A673 (cell line): ENCODE measurements around the gene CCDC149. TPM values are rescaled to one million over a fixed set of nuclear protein-coding genes. Genes with fewer than 3 reads are reported as not detected.

ENCODE experiments used
- BruUV-seq: library from RNA; stranded (reverse); fragments of 400-500 nt; replicated peaks from 2 replicates; lab custom pipeline; 2021; lab: Mats Ljungman, UMichigan
- CTCF ChIA-PET: fragments of 300-600 bp; sonication (Branson Sonifier 250); formaldehyde crosslinking; loops from one replicate; lab custom pipeline; 2022; ENCODE audit warnings: antibody characterized with exemption; lab: Charles Lee
- POLR2A ChIA-PET: fragments of 300-600 bp; sonication (Branson Sonifier 250); formaldehyde crosslinking; loops from one replicate; lab custom pipeline; 2022; ENCODE audit warnings: antibody characterized with exemption; ENCODE audit not compliant: low non-redundant PET; lab: Charles Lee
- DNase-seq: peaks from one replicate; pipeline ENCODE4 v3.0.0-alpha.2; 2015; ENCODE audit warnings: low spot score
- H3K27ac ChIP-seq: fragments of 200-600 bp; sonication (generic); 2 replicates; pipeline ENCODE4 v1.5.1; 2016; ENCODE audit warnings: mixed run types, low read depth, mild to moderate bottlenecking, mixed read lengths, antibody characterized with exemption, low read length; ENCODE audit not compliant: poor library complexity, severe bottlenecking
- H3K27me3 ChIP-seq: fragments of 200-600 bp; sonication (generic); replicated peaks from 2 replicates; pipeline ENCODE4 v1.6.1; 2017; ENCODE audit warnings: mixed run types, low read depth, mild to moderate bottlenecking, mixed read lengths, antibody characterized with exemption, low read length; ENCODE audit not compliant: insufficient read depth, poor library complexity
- H3K36me3 ChIP-seq: fragments of 200-600 bp; sonication (generic); 2 replicates; pipeline ENCODE4 v1.6.1; 2016; ENCODE audit warnings: mixed run types, mild to moderate bottlenecking, mixed read lengths, antibody characterized with exemption, low read length; ENCODE audit not compliant: insufficient read depth, poor library complexity, severe bottlenecking
- H3K4me1 ChIP-seq: fragments of 200-600 bp; sonication (generic); 2 replicates; pipeline ENCODE4 v1.6.1; 2017; ENCODE audit warnings: mixed run types, mild to moderate bottlenecking, mixed read lengths, antibody characterized with exemption, low read length; ENCODE audit not compliant: insufficient read depth, poor library complexity, severe bottlenecking
- H3K4me3 ChIP-seq: fragments of 200-600 bp; sonication (generic); 2 replicates; pipeline ENCODE4 v1.5.1; 2016; ENCODE audit warnings: low read depth, mixed run types, mild to moderate bottlenecking, mixed read lengths, low read length; ENCODE audit not compliant: poor library complexity, severe bottlenecking
- H3K9me3 ChIP-seq: fragments of 200-600 bp; sonication (generic); 2 replicates; pipeline ENCODE4 v1.6.1; 2016; ENCODE audit warnings: mixed run types, low read depth, mild to moderate bottlenecking, mixed read lengths, antibody characterized with exemption, low read length; ENCODE audit not compliant: poor library complexity, severe bottlenecking
- EZH2 ChIP-seq: fragments of 200-600 bp; sonication (generic); IDR thresholded peaks from 2 replicates; pipeline ENCODE4 v1.6.1; 2017; ENCODE audit warnings: borderline replicate concordance, low read depth, mild to moderate bottlenecking, mixed read lengths, antibody characterized with exemption, low read length; ENCODE audit not compliant: poor library complexity, severe bottlenecking
- intact Hi-C: fragments of 100-400 bp; cut with micrococcal nuclease; formaldehyde crosslinking; loops from one replicate; pipeline ENCODE4 v1.10.0; 2022; ENCODE audit not compliant: unreplicated experiment
- total RNA-seq: library from RNA; stranded (reverse); gene quantifications from 2 replicates; pipeline ENCODE4 v1.2.3, GENCODE V29; 2021
- TF ChIP-seq, protein P1 (sequence below): fragments of 300-800, 200-600 bp; sonication (generic); conservative IDR thresholded peaks from 2 replicates; pipeline ENCODE4 v1.5.1; 2017; ENCODE audit warnings: low read depth, mild to moderate bottlenecking, antibody characterized with exemption, low read length, moderate library complexity, mixed read lengths

Gene CCDC149
- total RNA-seq, 1 experiment from 2014 or later: 2.8 TPM

DNA sequence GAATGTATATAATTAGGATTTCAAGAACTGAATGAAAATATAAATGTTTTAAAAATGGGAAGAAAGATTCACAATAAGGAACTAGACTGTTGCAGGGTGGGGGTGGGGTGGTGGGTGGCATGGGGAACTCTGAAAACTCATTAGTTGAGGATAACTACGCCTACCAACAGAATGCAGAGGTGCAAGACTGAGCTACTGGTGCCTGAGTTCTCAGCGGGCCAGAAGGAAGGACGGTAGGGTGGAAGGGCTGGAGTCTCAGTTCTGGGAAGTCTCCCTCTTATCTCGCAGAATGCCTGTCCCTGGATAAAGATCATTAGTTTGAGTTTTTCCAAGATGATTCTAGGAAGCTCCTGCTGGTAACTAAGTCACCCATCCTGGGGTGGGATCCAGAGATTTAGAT, 118.8 kb downstream of the CCDC149 start:
- DNase-seq: no peak
- ChIA-PET CTCF (interaction anchor here (0.6 to 1.1 kb wide), 2 partner anchors 26 to 58 kb away, joined by 3 to 4 read pairs; no protein-coding TSS in a partner anchor), POLR2A (no interaction called here)
- H3K27ac ChIP-seq: no peak overlapping the region
- no peaks in the 10 kb centered on the region for H3K9me3 ChIP-seq
- H3K27me3 ChIP-seq: peaks cover 24% of the 10 kb centered on the region
- H3K4me3 ChIP-seq: no peak overlapping the region
- no TSS peak for BruUV-seq
- H3K4me1 ChIP-seq: no peaks in the 10 kb centered on the region
- intact Hi-C loops: no loop called here
- TF ChIP-seq, protein P1, sequence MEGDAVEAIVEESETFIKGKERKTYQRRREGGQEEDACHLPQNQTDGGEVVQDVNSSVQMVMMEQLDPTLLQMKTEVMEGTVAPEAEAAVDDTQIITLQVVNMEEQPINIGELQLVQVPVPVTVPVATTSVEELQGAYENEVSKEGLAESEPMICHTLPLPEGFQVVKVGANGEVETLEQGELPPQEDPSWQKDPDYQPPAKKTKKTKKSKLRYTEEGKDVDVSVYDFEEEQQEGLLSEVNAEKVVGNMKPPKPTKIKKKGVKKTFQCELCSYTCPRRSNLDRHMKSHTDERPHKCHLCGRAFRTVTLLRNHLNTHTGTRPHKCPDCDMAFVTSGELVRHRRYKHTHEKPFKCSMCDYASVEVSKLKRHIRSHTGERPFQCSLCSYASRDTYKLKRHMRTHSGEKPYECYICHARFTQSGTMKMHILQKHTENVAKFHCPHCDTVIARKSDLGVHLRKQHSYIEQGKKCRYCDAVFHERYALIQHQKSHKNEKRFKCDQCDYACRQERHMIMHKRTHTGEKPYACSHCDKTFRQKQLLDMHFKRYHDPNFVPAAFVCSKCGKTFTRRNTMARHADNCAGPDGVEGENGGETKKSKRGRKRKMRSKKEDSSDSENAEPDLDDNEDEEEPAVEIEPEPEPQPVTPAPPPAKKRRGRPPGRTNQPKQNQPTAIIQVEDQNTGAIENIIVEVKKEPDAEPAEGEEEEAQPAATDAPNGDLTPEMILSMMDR: no peak
- no peak for TF ChIP-seq EZH2
- H3K36me3 ChIP-seq: no peaks in the 10 kb centered on the region

DNA sequence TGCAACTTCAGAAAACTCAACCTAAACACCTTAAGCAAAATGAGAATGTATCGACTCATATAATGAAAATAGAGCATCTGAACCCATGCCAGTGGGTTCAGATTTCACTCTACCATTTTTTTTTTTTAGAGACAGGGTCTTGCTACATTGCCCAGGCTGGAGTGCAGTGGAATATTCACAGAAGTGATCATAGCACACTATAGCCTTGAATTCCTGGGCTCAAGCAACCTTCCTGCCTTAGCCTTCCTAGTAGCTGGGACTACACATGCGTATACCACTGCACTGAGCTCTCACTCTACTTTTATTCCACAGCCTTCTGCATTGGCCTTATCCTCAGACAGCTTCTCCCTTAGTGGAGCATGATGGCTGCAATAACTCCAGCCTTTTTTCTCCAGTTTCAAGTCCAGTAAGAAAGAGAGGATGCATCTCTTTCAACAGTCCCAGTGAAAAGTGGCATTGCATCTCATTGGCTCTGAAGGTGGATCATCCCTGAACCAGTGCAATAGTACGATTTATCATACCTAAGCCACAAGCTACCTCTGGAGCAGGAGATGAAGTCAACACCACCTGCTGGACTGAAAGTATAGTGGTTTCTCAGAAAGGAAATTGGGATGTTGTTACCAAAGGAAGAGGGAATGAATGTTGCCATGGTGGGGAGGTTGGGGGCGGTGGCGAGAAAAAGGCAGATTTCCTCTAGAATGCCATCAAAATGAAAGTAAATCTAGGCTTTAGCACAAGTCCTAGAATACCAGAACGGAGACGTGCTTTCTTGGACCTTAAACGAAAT, 119.4 kb downstream of the CCDC149 start:
- CTCF ChIA-PET: interaction anchor here (0.6 to 1.1 kb wide), 2 partner anchors 25 to 58 kb away, joined by 3 to 4 read pairs; no protein-coding TSS in a partner anchor
- H3K27ac ChIP-seq: no peak overlapping the region
- BruUV-seq: no TSS peak

DNA sequence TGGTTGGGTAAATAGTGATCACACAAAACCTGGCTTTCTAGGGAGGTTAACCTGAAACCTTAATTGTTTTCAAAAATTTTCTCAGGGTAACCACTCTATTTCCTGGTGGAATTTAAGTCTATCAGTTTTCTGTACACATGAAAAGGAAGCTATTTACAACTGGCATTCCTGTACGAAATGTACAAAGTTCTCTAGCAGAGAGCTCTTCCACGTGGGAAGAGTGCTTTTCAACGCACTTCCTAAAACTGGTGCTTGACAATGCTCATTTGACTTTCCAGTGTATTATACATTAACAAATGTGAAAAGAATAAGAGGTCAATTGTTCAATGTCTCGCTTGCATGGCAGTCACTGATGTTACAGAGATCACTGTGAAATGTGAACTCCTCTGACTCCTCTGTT, 120.3 kb downstream of the CCDC149 start:
- POLR2A ChIA-PET: no interaction called here
- Histone ChIP-seq H3K4me3 (no peak overlapping the region), H3K4me1 (no peaks in the 10 kb centered on the region), H3K9me3 (no peaks in the 10 kb centered on the region), H3K36me3 (no peaks in the 10 kb centered on the region), H3K27me3 (peaks cover 11% of the 10 kb centered on the region), H3K27ac (no peak overlapping the region)
- intact Hi-C loops: no loop called here
- CTCF ChIA-PET: no interaction called here
- BruUV-seq: no TSS peak
- TF ChIP-seq, protein P1: no peak
- no peak for DNase-seq

More for the DNA sequence above, 119.4 kb downstream of the CCDC149 start:
- H3K4me1 ChIP-seq: no peaks in the 10 kb centered on the region
- DNase-seq: no peak
- intact Hi-C loops: no loop called here
- H3K4me3 ChIP-seq: no peak overlapping the region
- TF ChIP-seq EZH2: no peak
- TF ChIP-seq, protein P1: peak; percentile 29; the same call in 1 of the 2 replicates
- H3K9me3 ChIP-seq: no peaks in the 10 kb centered on the region
- POLR2A ChIA-PET: no interaction called here
- H3K27me3 ChIP-seq: peaks cover 18% of the 10 kb centered on the region
- no peaks in the 10 kb centered on the region for H3K36me3 ChIP-seq
